GM18907 (cell line): ENCODE data around the gene KLC1.

ENCODE experiments used
- ATAC-seq: cut with Tn5 transposase; IDR thresholded peaks from one replicate; pipeline ENCODE4 v1.9.1; 2021; ENCODE audit warnings: mild to moderate bottlenecking, moderate library complexity; ENCODE audit not compliant: unreplicated experiment

KLC1 gene

GRCh38 chr14:103702497-103703432 is 73.8 kb downstream of the KLC1 start:
- ATAC-seq = no peak

- no peak for ATAC-seq
Measured at GRCh38 chr14:103703433-103704385, 74.7 kb downstream of the KLC1 start.

GRCh38 chr14:103704708-103705107 is 75.7 kb downstream of the KLC1 start:
- no peak for ATAC-seq

- ATAC-seq = no peak
Measured at GRCh38 chr14:103705118-103705503, 76.1 kb downstream of the KLC1 start.

GRCh38 chr14:103705504-103706284 is 76.7 kb downstream of the KLC1 start:
- ATAC-seq = no peak

- ATAC-seq = no peak
Measured at GRCh38 chr14:103706551-103707328, 77.7 kb downstream of the KLC1 start.

GRCh38 chr14:103707329-103708263 is 78.6 kb downstream of the KLC1 start:
- no peak for ATAC-seq

GRCh38 chr14:103708750-103709187 is 79.8 kb downstream of the KLC1 start:
- ATAC-seq = no peak

GRCh38 chr14:103709814-103710213 is 80.8 kb downstream of the KLC1 start:
- no peak for ATAC-seq

GRCh38 chr14:103710771-103711377 is 81.9 kb downstream of the KLC1 start:
- ATAC-seq = no peak

- no peak for ATAC-seq
Measured at GRCh38 chr14:103711516-103712431, 82.8 kb downstream of the KLC1 start.

GRCh38 chr14:103712633-103713247 is 83.7 kb downstream of the KLC1 start:
- no peak for ATAC-seq

GRCh38 chr14:103713304-103714062 is 84.5 kb downstream of the KLC1 start:
- no peak for ATAC-seq

- ATAC-seq = no peak
Measured at GRCh38 chr14:103714063-103714724, 85.2 kb downstream of the KLC1 start.
